ENCODE data around the gene OR51V1.
"Not testable (repeated sequence)": the region's sequence is repeated elsewhere in the genome, so short reads cannot be mapped to it uniquely, and the experiment has no call there.

Gene OR51V1, protein sequence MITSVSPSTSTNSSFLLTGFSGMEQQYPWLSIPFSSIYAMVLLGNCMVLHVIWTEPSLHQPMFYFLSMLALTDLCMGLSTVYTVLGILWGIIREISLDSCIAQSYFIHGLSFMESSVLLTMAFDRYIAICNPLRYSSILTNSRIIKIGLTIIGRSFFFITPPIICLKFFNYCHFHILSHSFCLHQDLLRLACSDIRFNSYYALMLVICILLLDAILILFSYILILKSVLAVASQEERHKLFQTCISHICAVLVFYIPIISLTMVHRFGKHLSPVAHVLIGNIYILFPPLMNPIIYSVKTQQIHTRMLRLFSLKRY

DNA sequence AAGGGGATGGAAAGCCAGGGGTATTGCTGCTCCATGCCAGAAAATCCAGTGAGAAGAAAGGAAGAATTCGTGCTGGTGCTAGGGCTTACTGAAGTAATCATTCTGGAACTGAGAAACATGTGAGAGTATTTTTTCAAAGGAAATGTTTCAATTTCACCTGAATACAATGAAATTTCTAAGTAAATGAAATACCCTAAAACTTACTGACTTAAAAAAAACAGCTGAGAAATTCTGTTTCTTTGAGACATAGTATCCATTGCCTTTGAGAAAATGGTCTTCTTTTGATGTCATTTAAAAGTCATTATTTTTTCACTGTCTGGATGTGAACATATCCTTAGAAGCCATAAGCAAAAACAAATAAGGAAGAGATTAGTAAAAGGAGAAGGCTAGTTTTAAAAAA lies at the start of gene OR51V1:
TSS of gene OR51V1 (minus strand) at position 101 of the 400 bp plus-strand sequence. CDS start at position 101, 0 bp downstream.
- no peak for DNase-seq (ENCODE audit: low read depth in 2 of 2)
- no peak for TF ChIP-seq CTCF (IDR thresholded peaks at IDR 0.05; ENCODE audit: low read depth, low read length)
- no peak within 1 kb of the TSS for H3K4me3 ChIP-seq (replicated peaks in 1 of 2; ENCODE audit: low read depth in 2 of 2, low read length in 2 of 2)

DNA sequence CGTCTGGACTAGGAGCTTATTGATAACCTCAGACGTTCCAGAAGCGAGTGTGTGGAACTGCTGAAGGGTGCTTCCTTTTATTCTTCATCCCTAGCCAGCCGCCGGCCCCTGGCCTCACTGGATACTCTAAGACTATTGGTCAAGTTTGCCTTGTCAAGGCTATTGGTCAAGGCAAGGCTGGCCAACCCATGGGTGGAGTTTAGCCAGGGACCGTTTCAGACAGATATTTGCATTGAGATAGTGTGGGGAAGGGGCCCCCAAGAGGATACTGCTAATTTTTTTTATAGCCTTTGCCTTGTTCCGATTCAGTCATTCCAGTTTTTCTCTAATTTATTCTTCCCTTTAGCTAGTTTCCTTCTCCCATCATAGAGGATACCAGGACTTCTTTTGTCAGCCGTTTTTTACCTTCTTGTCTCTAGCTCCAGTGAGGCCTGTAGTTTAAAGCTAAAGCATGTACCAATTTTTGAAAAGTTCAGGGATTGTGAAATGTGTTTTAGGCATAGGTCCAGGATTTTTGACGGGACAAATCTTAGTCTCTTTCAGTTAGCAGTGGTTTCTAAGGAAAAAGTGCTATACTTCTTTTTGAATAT lies 49.4 kb upstream of the OR51V1 start, which contains the start of gene HBG1:
TSS of gene HBG1 (minus strand) at position 51 of the 590 bp plus-strand sequence. CDS start 53 bp downstream, outside the sequence.
- peak; percentile 9 to 41 for DNase-seq (ENCODE audit: low read depth in 2 of 2)

DNA sequence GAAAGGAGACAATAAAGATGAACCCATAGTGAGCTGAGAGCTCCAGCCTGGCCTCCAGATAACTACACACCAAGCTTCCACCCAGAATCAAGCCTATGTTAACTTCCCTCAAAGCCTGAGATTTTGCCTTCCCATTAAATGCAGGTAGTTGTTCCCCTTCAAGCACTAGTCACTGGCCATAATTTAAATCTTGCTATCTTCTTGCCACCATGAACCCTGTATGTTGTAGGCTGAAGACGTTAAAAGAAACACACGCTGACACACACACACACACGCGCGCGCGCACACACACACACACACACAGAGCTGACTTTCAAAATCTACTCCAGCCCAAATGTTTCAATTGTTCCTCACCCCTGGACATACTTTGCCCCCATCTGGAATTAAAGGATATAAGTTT lies 48.0 kb upstream of the OR51V1 start:
- DNase-seq (ENCODE audit: low read depth in 2 of 2); H3K4me3 ChIP-seq (replicated peaks in 1 of 2; ENCODE audit: low read depth in 2 of 2, low read length in 2 of 2): not testable (repeated sequence)

More for the DNA sequence above, 49.4 kb upstream of the OR51V1 start, which contains the start of gene HBG1:
- H3K4me3 ChIP-seq (replicated peaks in 1 of 2; ENCODE audit: low read depth in 2 of 2, low read length in 2 of 2): not testable (repeated sequence)

GRCh38 chr11:5247472-5248192 lies 47.1 kb upstream of the OR51V1 start:
- no peak for TF ChIP-seq CTCF (IDR thresholded peaks at IDR 0.05; ENCODE audit: low read depth, low read length)
- no peak overlapping the region for H3K4me3 ChIP-seq (replicated peaks in 1 of 2; ENCODE audit: low read depth in 2 of 2, low read length in 2 of 2)
- peak in 1 of 2 donors; percentile 13 for DNase-seq (ENCODE audit: low read depth in 2 of 2)

DNA sequence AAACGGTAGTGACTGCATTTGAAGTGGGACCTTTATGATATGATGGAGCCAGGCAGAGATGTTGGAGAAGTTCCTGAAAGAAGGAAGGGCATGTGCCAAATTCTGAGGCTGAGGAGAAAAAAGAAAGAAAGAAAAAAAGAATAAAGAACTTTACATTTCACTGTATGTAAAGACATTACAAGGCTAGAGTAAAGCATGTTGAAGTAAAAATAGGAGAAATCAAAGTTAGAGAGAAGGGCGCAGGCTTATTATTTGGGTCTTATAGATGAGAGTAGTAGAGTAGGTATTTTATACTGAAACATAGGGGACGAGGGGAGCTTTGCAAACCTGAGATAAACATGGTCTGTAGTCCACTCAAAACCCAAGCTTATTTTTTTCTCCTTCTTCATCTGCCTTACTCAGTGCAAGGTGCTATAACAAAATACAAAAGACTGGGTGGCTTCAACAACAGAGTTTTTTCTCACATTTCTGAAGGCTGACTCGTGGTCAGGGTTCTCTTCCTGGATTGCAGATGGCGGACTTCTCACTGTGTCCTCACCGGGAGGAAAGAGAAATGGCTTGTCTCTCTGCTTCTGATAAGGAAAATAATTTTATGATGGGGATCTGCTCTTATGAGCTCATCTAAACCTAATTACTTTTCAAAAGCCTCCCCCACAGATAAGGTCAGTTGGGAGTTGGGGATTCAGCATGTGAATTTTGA lies 46.4 kb upstream of the OR51V1 start:
- TF ChIP-seq CTCF (IDR thresholded peaks at IDR 0.05; ENCODE audit: low read depth, low read length): no peak
- H3K4me3 ChIP-seq (replicated peaks in 1 of 2; ENCODE audit: low read depth in 2 of 2, low read length in 2 of 2): no peak overlapping the region
- DNase-seq (ENCODE audit: low read depth in 2 of 2): no peak

GRCh38 chr11:5245155-5245554 lies 44.7 kb upstream of the OR51V1 start:
- TF ChIP-seq CTCF (IDR thresholded peaks at IDR 0.05; ENCODE audit: low read depth, low read length): no peak
- no peak overlapping the region for H3K4me3 ChIP-seq (replicated peaks in 1 of 2; ENCODE audit: low read depth in 2 of 2, low read length in 2 of 2)
- no peak for DNase-seq (ENCODE audit: low read depth in 2 of 2)

- no peak for TF ChIP-seq CTCF (IDR thresholded peaks at IDR 0.05; ENCODE audit: low read depth, low read length)
- no peak for DNase-seq (ENCODE audit: low read depth in 2 of 2)
- no peak overlapping the region for H3K4me3 ChIP-seq (replicated peaks in 1 of 2; ENCODE audit: low read depth in 2 of 2, low read length in 2 of 2)
Observed at GRCh38 chr11:5243816-5244180, 43.3 kb upstream of the OR51V1 start.
